Measurements from ENCODE around the gene JCHAIN. TPM values are rescaled to one million over a fixed set of nuclear protein-coding genes. Genes with fewer than 3 reads are reported as not detected.

The JCHAIN gene
- total RNA-seq, 2 donors from 2014 or later: not detected

GRCh38 chr4:70658418-70658817 lies 7.9 kb downstream of the JCHAIN start:
- H3K4me1 Mint-ChIP-seq: no peaks in the 10 kb centered on the region
- H3K9me3 Mint-ChIP-seq: no peaks in the 10 kb centered on the region

DNA sequence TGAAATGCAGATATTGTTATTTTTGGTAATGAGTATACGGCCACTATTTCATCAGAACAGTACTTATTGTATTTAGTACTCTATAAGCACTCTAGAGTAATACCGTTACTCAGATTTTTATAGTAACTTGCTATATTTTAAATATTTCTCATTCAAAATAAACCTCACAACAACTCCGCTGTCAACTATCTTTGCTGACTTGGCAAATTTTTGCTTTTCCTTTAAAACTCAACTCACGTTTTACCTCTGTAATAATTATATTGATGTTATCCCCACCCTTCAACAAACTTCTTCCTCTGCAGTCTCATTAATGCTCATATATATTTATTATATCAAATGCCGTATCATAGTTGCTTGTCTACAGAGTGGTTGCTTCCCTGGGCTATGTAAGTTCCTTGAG lies 9.0 kb downstream of the JCHAIN start:
- H3K9ac ChIP-seq (ENCODE audit: extremely low read depth, low read length, poor library complexity, severe bottlenecking): no peak overlapping the region
- TF ChIP-seq, protein P1, sequence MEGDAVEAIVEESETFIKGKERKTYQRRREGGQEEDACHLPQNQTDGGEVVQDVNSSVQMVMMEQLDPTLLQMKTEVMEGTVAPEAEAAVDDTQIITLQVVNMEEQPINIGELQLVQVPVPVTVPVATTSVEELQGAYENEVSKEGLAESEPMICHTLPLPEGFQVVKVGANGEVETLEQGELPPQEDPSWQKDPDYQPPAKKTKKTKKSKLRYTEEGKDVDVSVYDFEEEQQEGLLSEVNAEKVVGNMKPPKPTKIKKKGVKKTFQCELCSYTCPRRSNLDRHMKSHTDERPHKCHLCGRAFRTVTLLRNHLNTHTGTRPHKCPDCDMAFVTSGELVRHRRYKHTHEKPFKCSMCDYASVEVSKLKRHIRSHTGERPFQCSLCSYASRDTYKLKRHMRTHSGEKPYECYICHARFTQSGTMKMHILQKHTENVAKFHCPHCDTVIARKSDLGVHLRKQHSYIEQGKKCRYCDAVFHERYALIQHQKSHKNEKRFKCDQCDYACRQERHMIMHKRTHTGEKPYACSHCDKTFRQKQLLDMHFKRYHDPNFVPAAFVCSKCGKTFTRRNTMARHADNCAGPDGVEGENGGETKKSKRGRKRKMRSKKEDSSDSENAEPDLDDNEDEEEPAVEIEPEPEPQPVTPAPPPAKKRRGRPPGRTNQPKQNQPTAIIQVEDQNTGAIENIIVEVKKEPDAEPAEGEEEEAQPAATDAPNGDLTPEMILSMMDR (conservative IDR thresholded peaks at IDR 0.05): no peak
- no peaks in the 10 kb centered on the region for H3K36me3 Mint-ChIP-seq (ENCODE audit: low read depth)
- no peak for DNase-seq
- 91 to 100% methylated on average over 3 to 4 of the region's 5 CpGs for WGBS, 2 experiments (ENCODE audit: insufficient coverage in 1 of 2, insufficient read length in 1 of 2)
- no peaks in the 10 kb centered on the region for H3K4me1 Mint-ChIP-seq
- H3K4me1 ChIP-seq (ENCODE audit: control insufficient read depth, insufficient read depth, low read length): no peaks in the 10 kb centered on the region
- no peak overlapping the region for H3K4me3 ChIP-seq (ENCODE audit: low read length)
- H3K27ac ChIP-seq (ENCODE audit: low read depth, low read length): no peak overlapping the region
- H3K4me3 Mint-ChIP-seq: no peak overlapping the region
- no peaks in the 10 kb centered on the region for H3K36me3 ChIP-seq (ENCODE audit: control insufficient read depth, insufficient read depth, low read length)
- H3K27me3 Mint-ChIP-seq (ENCODE audit: insufficient read depth): no peaks in the 10 kb centered on the region
- no peaks in the 10 kb centered on the region for H3K9me3 Mint-ChIP-seq
- no peaks in the 10 kb centered on the region for H3K9me3 ChIP-seq (ENCODE audit: control insufficient read depth, low read length)
- H3K27ac Mint-ChIP-seq: no peak overlapping the region
- no peaks in the 10 kb centered on the region for H3K27me3 ChIP-seq (ENCODE audit: control insufficient read depth, insufficient read depth, low read length, poor library complexity, severe bottlenecking)

More at GRCh38 chr4:70658418-70658817, 7.9 kb downstream of the JCHAIN start:
- DNase-seq: no peak
- H3K4me3 Mint-ChIP-seq: no peak overlapping the region
- no peak overlapping the region for H3K27ac Mint-ChIP-seq
- H3K27ac ChIP-seq (ENCODE audit: low read depth, low read length): no peak overlapping the region
- WGBS, 2 experiments (ENCODE audit: insufficient coverage in 1 of 2, insufficient read length in 1 of 2): 83 to 88% methylated on average over 3 of the region's 3 CpGs
- H3K9ac ChIP-seq (ENCODE audit: extremely low read depth, low read length, poor library complexity, severe bottlenecking): no peak overlapping the region
- no peaks in the 10 kb centered on the region for H3K9me3 ChIP-seq (ENCODE audit: control insufficient read depth, low read length)
- no peaks in the 10 kb centered on the region for H3K27me3 ChIP-seq (ENCODE audit: control insufficient read depth, insufficient read depth, low read length, poor library complexity, severe bottlenecking)
- no peaks in the 10 kb centered on the region for H3K4me1 ChIP-seq (ENCODE audit: control insufficient read depth, insufficient read depth, low read length)
- H3K4me3 ChIP-seq (ENCODE audit: low read length): no peak overlapping the region
- H3K36me3 ChIP-seq (ENCODE audit: control insufficient read depth, insufficient read depth, low read length): no peaks in the 10 kb centered on the region
- no peaks in the 10 kb centered on the region for H3K36me3 Mint-ChIP-seq (ENCODE audit: low read depth)
- H3K27me3 Mint-ChIP-seq (ENCODE audit: insufficient read depth): no peaks in the 10 kb centered on the region
- TF ChIP-seq, protein P1 (conservative IDR thresholded peaks at IDR 0.05): no peak

GRCh38 chr4:70654605-70655011 lies 11.7 kb downstream of the JCHAIN start:
- H3K9me3 Mint-ChIP-seq: no peaks in the 10 kb centered on the region
- Histone ChIP-seq H3K9ac (ENCODE audit: extremely low read depth, low read length, poor library complexity, severe bottlenecking) (no peak overlapping the region), H3K4me1 (ENCODE audit: control insufficient read depth, insufficient read depth, low read length) (no peaks in the 10 kb centered on the region), H3K9me3 (ENCODE audit: control insufficient read depth, low read length) (no peaks in the 10 kb centered on the region), H3K27ac (ENCODE audit: low read depth, low read length) (no peak overlapping the region), H3K4me3 (ENCODE audit: low read length) (no peak overlapping the region), H3K36me3 (ENCODE audit: control insufficient read depth, insufficient read depth, low read length) (no peaks in the 10 kb centered on the region), H3K27me3 (ENCODE audit: control insufficient read depth, insufficient read depth, low read length, poor library complexity, severe bottlenecking) (no peaks in the 10 kb centered on the region)
- H3K27ac Mint-ChIP-seq: no peak overlapping the region
- no peaks in the 10 kb centered on the region for H3K4me1 Mint-ChIP-seq
- TF ChIP-seq, protein P1 (conservative IDR thresholded peaks at IDR 0.05): no peak
- no peaks in the 10 kb centered on the region for H3K27me3 Mint-ChIP-seq (ENCODE audit: insufficient read depth)
- WGBS, 2 experiments (ENCODE audit: insufficient coverage in 1 of 2, insufficient read length in 1 of 2): 89 to 93% methylated on average over 2 to 4 of the region's 5 CpGs
- H3K4me3 Mint-ChIP-seq: no peak overlapping the region
- no peaks in the 10 kb centered on the region for H3K36me3 Mint-ChIP-seq (ENCODE audit: low read depth)
- no peak for DNase-seq

Data from endodermal cell (in vitro differentiated cells).